ENCODE measurements around the gene ARMC2. TPM values are rescaled to one million over a fixed set of nuclear protein-coding genes. Genes with fewer than 3 reads are reported as not detected.

Gene ARMC2
- total RNA-seq, 1 donor from 2014 or later: 11.5 TPM

Other genes starting within 250 kb of the ARMC2 start
- gene SESN1, start 246.4 kb downstream of the ARMC2 start, total RNA-seq: 70.0 TPM
- gene CEP57L1, start 247.1 kb downstream of the ARMC2 start, total RNA-seq: 7.3 TPM

Measured in left ventricle myocardium superior (tissue), 1 donor.